A673 (cell line): Measurements from ENCODE around the gene SRSF2.

Experiments used
- CTCF ChIP-seq: fragments of 300-800, 200-600 bp; sonication (generic); conservative IDR thresholded peaks from 2 replicates; pipeline ENCODE4 v1.5.1; 2017; ENCODE audit warnings: low read depth, mild to moderate bottlenecking, antibody characterized with exemption, low read length, moderate library complexity, mixed read lengths
- EZH2 ChIP-seq: fragments of 200-600 bp; sonication (generic); IDR thresholded peaks from 2 replicates; pipeline ENCODE4 v1.6.1; 2017; ENCODE audit warnings: borderline replicate concordance, low read depth, mild to moderate bottlenecking, mixed read lengths, antibody characterized with exemption, low read length; ENCODE audit not compliant: poor library complexity, severe bottlenecking

GRCh38 chr17:76737676-76738467, 741 bp upstream of the SRSF2 start, which contains the start of gene MFSD11:
- TF ChIP-seq CTCF (no peak), EZH2 (no peak)
